Stromal cell of bone marrow (primary cell): ENCODE results near the gene GPR146.
"Not testable (repeated sequence)": the region's sequence is repeated elsewhere in the genome, so short reads cannot be mapped to it uniquely, and the experiment has no call there.

Source experiments
- DNase-seq: peaks from one replicate; pipeline ENCODE4 v3.0.0-alpha.2; 2012; ENCODE audit warnings: low read depth

GPR146 gene

GRCh38 chr7:1044189-1045068, at the start of gene GPR146:
GPR146 (plus strand) TSS chr7:1044546; CDS start chr7:1057516, 12,970 bp downstream.
- peak; percentile 94 for DNase-seq

GRCh38 chr7:994592-995308, 49.6 kb upstream of the GPR146 start:
- no peak for DNase-seq

- no peak for DNase-seq
These were observed 48.8 kb upstream of the GPR146 start for GRCh38 chr7:995571-995970.

GRCh38 chr7:996079-996872, 48.1 kb upstream of the GPR146 start:
- no peak for DNase-seq

GRCh38 chr7:997404-998395, 46.6 kb upstream of the GPR146 start:
- no peak for DNase-seq

GRCh38 chr7:999149-999879, 45.0 kb upstream of the GPR146 start:
- DNase-seq, result no peak

GRCh38 chr7:999941-1000935, 44.1 kb upstream of the GPR146 start:
- DNase-seq, result no peak

GRCh38 chr7:1001069-1001770, 43.1 kb upstream of the GPR146 start:
- DNase-seq, result not testable (repeated sequence)

GRCh38 chr7:1002026-1002425, 42.3 kb upstream of the GPR146 start:
- not testable (repeated sequence) for DNase-seq

GRCh38 chr7:1002445-1002844, 41.9 kb upstream of the GPR146 start:
- not testable (repeated sequence) for DNase-seq

- DNase-seq, result no peak
These were observed 40.1 kb upstream of the GPR146 start for GRCh38 chr7:1004018-1004852.

GRCh38 chr7:1005303-1005702, 39.0 kb upstream of the GPR146 start:
- DNase-seq, result no peak

- no peak for DNase-seq
These were observed 36.4 kb upstream of the GPR146 start for GRCh38 chr7:1007901-1008300.

- DNase-seq, result no peak
These were observed 35.5 kb upstream of the GPR146 start for GRCh38 chr7:1008733-1009363.

GRCh38 chr7:1009747-1010146, 34.6 kb upstream of the GPR146 start:
- no peak for DNase-seq

GRCh38 chr7:1010226-1010625, 34.1 kb upstream of the GPR146 start:
- no peak for DNase-seq
